ENCODE results near the gene EPB42.

The EPB42 gene

GRCh38 chr15:43214592-43215295 lies 6.1 kb downstream of the EPB42 start:
- CTCF ChIA-PET = interaction anchor here (0.8 to 1.7 kb wide), 4 partner anchors 10 to 1348 kb away, joined by 3 to 7 read pairs (median 4); no protein-coding TSS in a partner anchor
- no peaks in the 10 kb centered on the region for H3K4me1 ChIP-seq (ENCODE audit: control insufficient read depth, insufficient read depth, low read length)
- no peaks in the 10 kb centered on the region for H3K36me3 ChIP-seq (ENCODE audit: control insufficient read depth in 2 of 2, insufficient read depth in 1 of 2, low read length in 2 of 2)

DNA sequence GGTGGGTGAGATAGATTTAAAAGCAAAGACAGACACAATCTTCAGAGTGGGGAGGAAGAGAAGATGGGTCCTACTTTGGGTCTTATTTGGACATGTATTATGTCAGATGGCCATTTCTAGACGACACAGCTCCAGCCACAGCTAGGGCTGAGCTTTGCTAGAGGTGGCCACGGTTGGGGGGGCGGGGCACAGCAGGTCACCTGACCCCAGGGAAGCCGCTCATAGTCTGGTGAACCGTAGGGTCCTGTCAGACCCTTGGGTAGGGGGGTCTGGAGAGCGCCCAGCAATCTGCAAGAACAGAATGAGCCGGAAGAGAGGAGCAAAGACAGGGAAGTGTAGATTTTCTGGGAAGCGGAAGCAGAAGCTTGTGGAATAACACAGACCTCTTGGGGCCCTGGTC lies 6.6 kb downstream of the EPB42 start:
- Histone ChIP-seq H3K36me3 (ENCODE audit: control insufficient read depth in 2 of 2, insufficient read depth in 1 of 2, low read length in 2 of 2) (no peaks in the 10 kb centered on the region), H3K27ac (ENCODE audit: extremely low read depth, low read depth, low read length) (no peak overlapping the region), H3K4me1 (ENCODE audit: control insufficient read depth, insufficient read depth, low read length) (no peaks in the 10 kb centered on the region), H3K4me3 (ENCODE audit: low read depth, low read length) (no peak overlapping the region), H3K9me3 (ENCODE audit: control insufficient read depth, insufficient read depth, low read depth, low read length) (no peaks in the 10 kb centered on the region)
- CTCF ChIA-PET = interaction anchor here (0.9 to 1.7 kb wide), 3 partner anchors 10 to 71 kb away, joined by 3 to 7 read pairs (median 4); no protein-coding TSS in a partner anchor
- POLR2A ChIA-PET = no interaction called here
- no peak for TF ChIP-seq ZNF394 (tag by site-specific recombination; IDR thresholded peaks at IDR 0.05; ENCODE audit: borderline replicate concordance)
- no peak for TF ChIP-seq ZBTB20 (tag by site-specific recombination; IDR thresholded peaks at IDR 0.05)
- TF ChIP-seq ZNF24 (tag by site-specific recombination; IDR thresholded peaks at IDR 0.05) = no peak
- no peak for TF ChIP-seq ZNF777 (tag by site-specific recombination; IDR thresholded peaks at IDR 0.05; ENCODE audit: borderline replicate concordance)
- TF ChIP-seq ZNF202 (tag by site-specific recombination; IDR thresholded peaks at IDR 0.05; ENCODE audit: borderline replicate concordance) = no peak
- no peak for TF ChIP-seq ZNF449 (tag by site-specific recombination; IDR thresholded peaks at IDR 0.05)
- TF ChIP-seq, protein P1, sequence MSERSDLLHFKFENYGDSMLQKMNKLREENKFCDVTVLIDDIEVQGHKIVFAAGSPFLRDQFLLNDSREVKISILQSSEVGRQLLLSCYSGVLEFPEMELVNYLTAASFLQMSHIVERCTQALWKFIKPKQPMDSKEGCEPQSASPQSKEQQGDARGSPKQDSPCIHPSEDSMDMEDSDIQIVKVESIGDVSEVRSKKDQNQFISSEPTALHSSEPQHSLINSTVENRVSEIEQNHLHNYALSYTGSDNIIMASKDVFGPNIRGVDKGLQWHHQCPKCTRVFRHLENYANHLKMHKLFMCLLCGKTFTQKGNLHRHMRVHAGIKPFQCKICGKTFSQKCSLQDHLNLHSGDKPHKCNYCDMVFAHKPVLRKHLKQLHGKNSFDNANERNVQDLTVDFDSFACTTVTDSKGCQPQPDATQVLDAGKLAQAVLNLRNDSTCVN (tag by site-specific recombination; optimal IDR thresholded peaks at IDR 0.05) = no peak
- no peak for TF ChIP-seq BCL11B (tag by site-specific recombination; IDR thresholded peaks at IDR 0.05; ENCODE audit: low read depth)
- no peak for TF ChIP-seq ZBTB8A (tag by site-specific recombination; IDR thresholded peaks at IDR 0.05)

More at GRCh38 chr15:43214592-43215295, 6.1 kb downstream of the EPB42 start:
- Histone ChIP-seq H3K4me3 (ENCODE audit: low read depth, low read length) (no peak overlapping the region), H3K9me3 (ENCODE audit: control insufficient read depth, insufficient read depth, low read depth, low read length) (no peaks in the 10 kb centered on the region), H3K27ac (ENCODE audit: extremely low read depth, low read depth, low read length) (no peak overlapping the region)
- TF ChIP-seq ZNF202 (tag by site-specific recombination; IDR thresholded peaks at IDR 0.05; ENCODE audit: borderline replicate concordance) (no peak), ZNF555 (tag by site-specific recombination; conservative IDR thresholded peaks at IDR 0.05) (no peak), ZNF530 (tag by site-specific recombination; IDR thresholded peaks at IDR 0.05; ENCODE audit: low read depth) (no peak), FEZF1 (tag by site-specific recombination; IDR thresholded peaks at IDR 0.05) (no peak), ZNF112 (tag by site-specific recombination; IDR thresholded peaks at IDR 0.05) (no peak), ZNF449 (tag by site-specific recombination; IDR thresholded peaks at IDR 0.05) (no peak), MZF1 (tag by site-specific recombination; IDR thresholded peaks at IDR 0.05; ENCODE audit: borderline replicate concordance) (no peak), HOXD13 (CRISPR knock-in tag; IDR thresholded peaks at IDR 0.05; ENCODE audit: borderline replicate concordance) (no peak), ZNF560 (tag by site-specific recombination; IDR thresholded peaks at IDR 0.05; ENCODE audit: borderline replicate concordance) (no peak), ZNF510 (tag by site-specific recombination; IDR thresholded peaks at IDR 0.05; ENCODE audit: insufficient replicate concordance) (no peak), ZNF776 (tag by site-specific recombination; IDR thresholded peaks at IDR 0.05; ENCODE audit: borderline replicate concordance) (no peak), ZNF266 (tag by site-specific recombination; IDR thresholded peaks at IDR 0.05; ENCODE audit: low read depth) (no peak), ZNF416 (tag by site-specific recombination; IDR thresholded peaks at IDR 0.05) (no peak), ZNF10 (tag by site-specific recombination; IDR thresholded peaks at IDR 0.05) (no peak), ZNF596 (tag by site-specific recombination; IDR thresholded peaks at IDR 0.05) (no peak), KLF1 (tag by site-specific recombination; IDR thresholded peaks at IDR 0.05) (no peak), ZNF654 (tag by site-specific recombination; IDR thresholded peaks at IDR 0.05; ENCODE audit: low read depth) (no peak), REST (tag by site-specific recombination; IDR thresholded peaks at IDR 0.05) (no peak), ZNF664 (tag by site-specific recombination; IDR thresholded peaks at IDR 0.05) (no peak)
- TF ChIP-seq, protein P1 (tag by site-specific recombination; optimal IDR thresholded peaks at IDR 0.05) = no peak
- POLR2A ChIA-PET = no interaction called here
